Keratinocyte (primary cell): ENCODE results near the gene DCT. TPM values are rescaled to one million over a fixed set of nuclear protein-coding genes. Genes with fewer than 3 reads are reported as not detected.

Experiments used
- DNase-seq: peaks from one replicate; pipeline ENCODE4 v3.0.0-alpha.2; 2011; ENCODE audit warnings: low read depth, missing footprints, low spot score
- FAIRE-seq: peaks from 2 replicates; lab custom pipeline; 2011; peaks lifted over from hg19 to GRCh38; lab: Jason Lieb, UNC
- H2AFZ ChIP-seq: 2 replicates; pipeline ENCODE4 v1.6.0; 2012; ENCODE audit warnings: low read length, control low read depth, inconsistent platforms; ENCODE audit not compliant: control insufficient read depth
- H3K27ac ChIP-seq: 2 replicates; pipeline ENCODE4 v1.5.1; 2011; ENCODE audit warnings: low read length; ENCODE audit not compliant: control insufficient read depth, insufficient read depth
- H3K27me3 ChIP-seq: 3 replicates; pipeline ENCODE4 v1.6.0; 2011; ENCODE audit warnings: low read length; ENCODE audit not compliant: control insufficient read depth, insufficient read depth; ENCODE audit errors: extremely low read depth
- H3K36me3 ChIP-seq, 2 experiments: 2 replicates in 1 of 2; 3 replicates in 1 of 2; pipeline ENCODE4 v1.5.1; 2011; ENCODE audit warnings: low read length in 2 of 2, mild to moderate bottlenecking in 1 of 2; ENCODE audit not compliant: control insufficient read depth in 2 of 2, insufficient read depth in 2 of 2; ENCODE audit errors: extremely low read depth in 1 of 2
- H3K4me1 ChIP-seq: 3 replicates; pipeline ENCODE4 v1.5.1; 2011; ENCODE audit warnings: low read length; ENCODE audit not compliant: control insufficient read depth, insufficient read depth; ENCODE audit errors: extremely low read depth
- H3K4me2 ChIP-seq: 3 replicates; pipeline ENCODE4 v1.6.0; 2011; ENCODE audit warnings: low read depth, low read length; ENCODE audit not compliant: control insufficient read depth, insufficient read depth; ENCODE audit errors: extremely low read depth
- H3K4me3 ChIP-seq, 3 experiments: fragments of 200-600 bp in 1 of 3; sonication (generic) in 1 of 3; 2 replicates in 2 of 3; 3 replicates in 1 of 3; pipeline ENCODE4 v1.5.1; 2011 to 2016; ENCODE audit warnings: low read length in 3 of 3, mild to moderate bottlenecking in 3 of 3, control low read depth in 2 of 3, inconsistent platforms in 1 of 3, low read depth in 1 of 3, mixed read lengths in 1 of 3, mixed run types in 1 of 3, moderate library complexity in 1 of 3; ENCODE audit not compliant: control insufficient read depth in 2 of 3, insufficient read depth in 2 of 3; ENCODE audit errors: extremely low read depth in 1 of 3
- H3K79me2 ChIP-seq: 2 replicates; pipeline ENCODE4 v1.6.0; 2012; ENCODE audit warnings: low read length; ENCODE audit not compliant: control insufficient read depth, insufficient read depth
- H3K9ac ChIP-seq: 3 replicates; pipeline ENCODE4 v1.6.0; 2011; ENCODE audit warnings: low read length; ENCODE audit not compliant: control insufficient read depth, insufficient read depth; ENCODE audit errors: extremely low read depth
- H3K9me1 ChIP-seq: 3 replicates; pipeline ENCODE4 v1.6.0; 2011; ENCODE audit warnings: low read length; ENCODE audit not compliant: control insufficient read depth, insufficient read depth; ENCODE audit errors: extremely low read depth
- H3K9me3 ChIP-seq: 2 replicates; pipeline ENCODE4 v1.5.1; 2012; ENCODE audit warnings: low read depth, low read length; ENCODE audit not compliant: control insufficient read depth
- H4K20me1 ChIP-seq: 3 replicates; pipeline ENCODE4 v1.6.0; 2011; ENCODE audit warnings: low read length; ENCODE audit not compliant: control insufficient read depth, insufficient read depth; ENCODE audit errors: extremely low read depth
- CTCF ChIP-seq, 3 experiments: IDR thresholded peaks in 1 of 3; conservative IDR thresholded peaks in 1 of 3; optimal IDR thresholded peaks in 1 of 3; 2 replicates in 2 of 3; 3 replicates in 1 of 3; pipeline versions ENCODE3 to v1.5.1; 2011; ENCODE audit warnings: low read length in 3 of 3, mild to moderate bottlenecking in 3 of 3, moderate library complexity in 2 of 3, control low read depth in 1 of 3, inconsistent platforms in 1 of 3; ENCODE audit not compliant: insufficient read depth in 2 of 3; ENCODE audit errors: extremely low read depth in 1 of 3
- EZH2 ChIP-seq: IDR thresholded peaks from one replicate; pipeline ENCODE4 v1.6.1; 2012; ENCODE audit warnings: inconsistent platforms, mild to moderate bottlenecking, low read length, moderate library complexity
- dilution Hi-C: fragments of 300-500 bp; cut with MboI; formaldehyde crosslinking; loops from one replicate; pipeline ENCODE4 v1.7.0; 2020; ENCODE audit warnings: low sequenced_read_pairs; ENCODE audit not compliant: extremely low pct_ligation_motif_present
- polyA plus RNA-seq, 5 experiments: library from polyadenylated mRNA; depleted of rRNA in 3 of 5; stranded (reverse) in 3 of 5; stranded (forward) in 1 of 5; unstranded in 1 of 5; fragments of >200 nt; gene quantifications; 1 replicate in 1 of 5; 2 replicates in 3 of 5; 3 replicates in 1 of 5; pipeline versions ENCODE4 v1.2.1 to v1.2.3, GENCODE V29; 2011 to 2012; ENCODE audit warnings: missing spikeins in 2 of 5, low read depth in 1 of 5, low replicate concordance in 1 of 5

Gene DCT
- polyA plus RNA-seq, 1 donor (not counting 4 experiments of a cell fraction or from before 2014, with no cell fraction given), result 0.04 TPM

- Histone ChIP-seq H3K27ac (no peak overlapping the region), H4K20me1 (no peaks in the 10 kb centered on the region), H3K27me3 (no peaks in the 10 kb centered on the region), H3K9me3 (no peaks in the 10 kb centered on the region), H2AFZ (no peak overlapping the region), H3K9me1 (no peaks in the 10 kb centered on the region), H3K4me2 (no peak overlapping the region), H3K79me2 (no peaks in the 10 kb centered on the region), H3K36me3 (no peaks in the 10 kb centered on the region), H3K4me1 (no peaks in the 10 kb centered on the region), H3K4me3 (no peak overlapping the region), H3K9ac (no peak overlapping the region)
- DNase-seq (no peak), FAIRE-seq (no peak)
- TF ChIP-seq CTCF (optimal IDR thresholded peaks at IDR 0.05 in 1 of 3, IDR thresholded peaks at IDR 0.05 in 1 of 3, conservative IDR thresholded peaks at IDR 0.05 in 1 of 3; ENCODE audit: extremely low read depth in 1 of 3, insufficient read depth in 2 of 3, low read length in 3 of 3) (no peak), EZH2 (no peak)
- dilution Hi-C loops, result no loop called here
Measured at GRCh38 chr13:94389604-94390351, 89.7 kb downstream of the DCT start.

DNA sequence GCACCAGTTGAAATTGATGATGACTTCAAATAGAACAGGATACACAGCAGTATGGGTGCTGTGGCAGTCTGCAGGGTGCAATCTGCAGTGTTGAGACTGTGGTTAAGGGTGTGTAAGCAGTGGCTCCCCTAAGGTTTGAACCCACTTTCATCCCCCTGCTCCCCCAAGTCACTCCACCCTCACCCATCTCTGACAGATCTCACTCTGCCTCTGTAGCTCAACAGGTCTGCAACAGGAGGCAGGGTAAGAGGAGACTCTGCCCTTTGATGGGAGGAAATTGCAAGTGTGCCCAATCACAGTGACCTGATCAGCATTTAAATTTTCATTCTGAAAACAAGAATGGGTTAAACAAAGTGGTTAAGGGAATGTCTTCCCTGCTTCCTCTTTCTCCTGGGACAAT, 92.4 kb downstream of the DCT start:
- no peaks in the 10 kb centered on the region for H3K9me3 ChIP-seq
- DNase-seq, result no peak
- H3K9me1 ChIP-seq, result no peaks in the 10 kb centered on the region
- H3K4me3 ChIP-seq, result no peak overlapping the region
- no peaks in the 10 kb centered on the region for H3K27me3 ChIP-seq
- no peak for FAIRE-seq
- no peaks in the 10 kb centered on the region for H3K4me1 ChIP-seq
- H3K27ac ChIP-seq, result no peak overlapping the region
- dilution Hi-C loops, result no loop called here
- TF ChIP-seq CTCF (optimal IDR thresholded peaks at IDR 0.05 in 1 of 3, IDR thresholded peaks at IDR 0.05 in 1 of 3, conservative IDR thresholded peaks at IDR 0.05 in 1 of 3; ENCODE audit: extremely low read depth in 1 of 3, insufficient read depth in 2 of 3, low read length in 3 of 3), result no peak
- H3K79me2 ChIP-seq, result no peaks in the 10 kb centered on the region
- H3K9ac ChIP-seq, result no peak overlapping the region
- H4K20me1 ChIP-seq, result no peaks in the 10 kb centered on the region
- H2AFZ ChIP-seq, result no peak overlapping the region
- H3K36me3 ChIP-seq, result no peaks in the 10 kb centered on the region
- H3K4me2 ChIP-seq, result no peak overlapping the region

Other genes with a start within 250 kb of the DCT start
- gene TGDS, start 116.5 kb upstream of the DCT start, polyA plus RNA-seq, result 9.7 to 19.4 TPM (median 11.1 TPM) in 3 replicates
- gene GPR180, start 122.2 kb upstream of the DCT start, polyA plus RNA-seq, result 5.7 to 9.9 TPM (median 6.5 TPM) in 3 replicates
- gene SOX21, start 232.9 kb upstream of the DCT start, polyA plus RNA-seq, result not detected in 3 replicates